BLaER1 (cell line): ENCODE data around the gene FES.

Experiments
- H3K27ac ChIP-seq: shearing (Covaris generic); formaldehyde crosslinking; 2 replicates; pipeline ENCODE4 v1.8.1; 2022
- H3K27me3 ChIP-seq: shearing (Covaris generic); formaldehyde crosslinking; 2 replicates; pipeline ENCODE4 v1.8.1; 2022
- H3K36me3 ChIP-seq: shearing (Covaris generic); formaldehyde crosslinking; 2 replicates; pipeline ENCODE4 v1.8.1; 2022
- H3K4me1 ChIP-seq: shearing (Covaris generic); formaldehyde crosslinking; 2 replicates; pipeline ENCODE4 v1.8.1; 2022
- H3K4me2 ChIP-seq: shearing (Covaris generic); formaldehyde crosslinking; 2 replicates; pipeline ENCODE4 v1.8.1; 2022
- H3K4me3 ChIP-seq: shearing (Covaris generic); formaldehyde crosslinking; 2 replicates; pipeline ENCODE4 v1.8.1; 2022
- H3K9ac ChIP-seq: shearing (Covaris generic); formaldehyde crosslinking; 2 replicates; pipeline ENCODE4 v1.8.1; 2022
- H3K9me3 ChIP-seq: shearing (Covaris generic); formaldehyde crosslinking; 2 replicates; pipeline ENCODE4 v1.8.1; 2022
- H4K20me1 ChIP-seq: shearing (Covaris generic); formaldehyde crosslinking; 2 replicates; pipeline ENCODE4 v1.8.1; 2022
- Cebpa-rat ChIP-seq: shearing (Covaris generic); IDR thresholded peaks from 2 replicates; pipeline ENCODE4 v1.8.1; 2022

Gene FES

DNA sequence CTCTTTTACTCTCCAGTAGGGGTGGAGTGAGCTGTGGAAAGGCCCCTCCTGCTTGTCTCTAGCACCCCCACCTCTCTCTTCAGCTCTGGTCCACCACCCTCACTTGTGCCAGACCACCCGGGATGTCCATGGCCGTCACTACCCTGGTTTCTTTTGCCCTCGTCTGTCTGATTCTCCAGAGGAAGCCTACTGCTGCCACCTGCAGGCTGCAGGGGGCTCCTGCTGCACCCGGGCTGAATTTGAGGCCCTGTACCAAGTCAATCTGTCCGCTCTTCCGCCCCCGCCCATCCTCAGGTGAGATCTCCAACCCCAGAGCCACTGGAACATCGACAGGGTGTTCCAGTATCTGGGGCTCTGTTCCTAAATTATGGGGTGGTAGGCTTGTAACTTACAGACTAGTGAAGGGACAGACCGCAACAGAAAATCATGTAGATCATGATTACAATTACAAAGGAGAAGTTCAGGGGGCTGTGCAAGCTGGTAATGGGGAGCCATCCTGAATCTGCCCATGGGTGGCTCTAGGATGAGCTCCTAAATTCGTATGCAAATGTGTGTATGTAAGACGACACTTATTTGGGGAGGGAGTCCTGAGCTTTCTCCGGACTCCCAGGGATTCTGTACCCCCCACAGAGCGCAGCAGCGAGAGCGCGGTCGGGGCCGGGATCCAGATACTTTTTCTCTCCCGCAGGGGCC, 50.1 kb downstream of the FES start:
- peak overlapping the region; percentile 82 for H3K4me3 ChIP-seq
- peak overlapping the region; percentile 53; the same call in 1 of the 2 replicates for H3K27ac ChIP-seq
- peaks cover 21% of the 10 kb centered on the region for H4K20me1 ChIP-seq
- H3K4me1 ChIP-seq = peaks cover 68% of the 10 kb centered on the region
- no peak for TF ChIP-seq Cebpa-rat
- H3K27me3 ChIP-seq = no peaks in the 10 kb centered on the region
- H3K36me3 ChIP-seq = peaks cover 33% of the 10 kb centered on the region
- H3K9ac ChIP-seq = peak overlapping the region; percentile 90; the same call in 1 of the 2 replicates
- peak overlapping the region; percentile 100 for H3K4me2 ChIP-seq
- no peaks in the 10 kb centered on the region for H3K9me3 ChIP-seq

GRCh38 chr15:90934949-90935751, 50.8 kb downstream of the FES start, which contains the start of gene UNC45A:
Gene UNC45A (plus strand): TSS chr15:90935285. CDS start chr15:90935325, 40 bp downstream.
- Histone ChIP-seq H3K4me3 (peak within 1 kb of the TSS; percentile 82), H3K27me3 (no peaks in the 10 kb centered on the region), H3K36me3 (peaks cover 40% of the 10 kb centered on the region), H3K4me2 (peak within 1 kb of the TSS; percentile 100), H4K20me1 (peaks cover 21% of the 10 kb centered on the region), H3K9ac (peak within 1 kb of the TSS; percentile 90), H3K4me1 (peaks cover 74% of the 10 kb centered on the region), H3K9me3 (no peaks in the 10 kb centered on the region), H3K27ac (peak within 1 kb of the TSS; percentile 73)
- TF ChIP-seq Cebpa-rat = no peak

DNA sequence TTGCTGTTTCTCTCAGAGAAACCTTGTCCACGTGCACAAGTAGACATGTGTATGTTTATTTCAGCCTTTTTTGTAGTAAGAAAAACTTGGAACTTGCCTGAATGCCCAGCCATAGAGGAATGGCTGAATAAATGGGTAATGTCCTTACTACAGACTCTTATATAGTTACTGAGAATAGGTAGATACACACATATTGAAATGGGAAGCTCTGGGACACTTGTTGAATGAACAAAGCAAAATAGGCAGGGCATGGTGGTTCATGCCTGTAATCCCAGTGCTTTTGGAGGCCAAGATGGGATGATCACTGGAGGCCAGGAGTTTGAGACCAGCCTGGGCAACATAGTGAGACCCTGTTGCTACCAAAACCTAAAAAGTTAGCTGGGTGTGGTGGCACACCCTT, 52.5 kb downstream of the FES start:
- Histone ChIP-seq H3K4me3 (no peak overlapping the region), H3K9ac (peak overlapping the region; percentile 90), H3K9me3 (no peaks in the 10 kb centered on the region), H3K36me3 (peaks cover 57% of the 10 kb centered on the region), H4K20me1 (peaks cover 21% of the 10 kb centered on the region), H3K4me2 (peak overlapping the region; percentile 100), H3K4me1 (peaks cover 59% of the 10 kb centered on the region), H3K27me3 (no peaks in the 10 kb centered on the region), H3K27ac (no peak overlapping the region)
- TF ChIP-seq Cebpa-rat = no peak

DNA sequence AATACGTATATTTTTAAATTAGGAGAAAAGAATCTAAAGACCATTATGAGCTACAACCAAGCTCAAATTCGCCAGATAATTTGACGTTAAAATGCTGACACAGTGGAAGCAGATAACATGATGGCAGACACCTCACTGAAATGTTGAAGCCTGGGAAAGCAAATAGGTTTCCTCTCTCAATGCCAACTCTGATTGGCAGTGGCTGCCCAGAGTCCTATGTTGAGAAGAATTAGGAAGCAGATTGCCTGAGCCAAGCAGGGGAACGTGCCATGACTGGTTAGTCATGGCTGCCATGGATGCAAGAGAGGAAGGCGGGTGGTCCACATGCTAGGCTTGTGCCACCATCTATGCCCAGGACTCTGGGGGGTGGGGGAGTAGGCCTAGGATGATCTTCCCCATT, 54.0 kb downstream of the FES start:
- no peak for TF ChIP-seq Cebpa-rat
- Histone ChIP-seq H3K36me3 (peaks cover 71% of the 10 kb centered on the region), H3K27me3 (no peaks in the 10 kb centered on the region), H4K20me1 (peaks cover 21% of the 10 kb centered on the region), H3K27ac (no peak overlapping the region), H3K9me3 (no peaks in the 10 kb centered on the region), H3K4me3 (no peak overlapping the region), H3K4me2 (no peak overlapping the region), H3K4me1 (peaks cover 49% of the 10 kb centered on the region), H3K9ac (no peak overlapping the region)

GRCh38 chr15:90939756-90940155, 55.5 kb downstream of the FES start:
- H3K9ac ChIP-seq = no peak overlapping the region
- no peak overlapping the region for H3K4me2 ChIP-seq
- peaks cover 21% of the 10 kb centered on the region for H4K20me1 ChIP-seq
- H3K27ac ChIP-seq = no peak overlapping the region
- TF ChIP-seq Cebpa-rat = no peak
- no peaks in the 10 kb centered on the region for H3K27me3 ChIP-seq
- no peak overlapping the region for H3K4me3 ChIP-seq
- H3K36me3 ChIP-seq = peaks cover 86% of the 10 kb centered on the region
- H3K9me3 ChIP-seq = no peaks in the 10 kb centered on the region
- H3K4me1 ChIP-seq = peaks cover 36% of the 10 kb centered on the region

DNA sequence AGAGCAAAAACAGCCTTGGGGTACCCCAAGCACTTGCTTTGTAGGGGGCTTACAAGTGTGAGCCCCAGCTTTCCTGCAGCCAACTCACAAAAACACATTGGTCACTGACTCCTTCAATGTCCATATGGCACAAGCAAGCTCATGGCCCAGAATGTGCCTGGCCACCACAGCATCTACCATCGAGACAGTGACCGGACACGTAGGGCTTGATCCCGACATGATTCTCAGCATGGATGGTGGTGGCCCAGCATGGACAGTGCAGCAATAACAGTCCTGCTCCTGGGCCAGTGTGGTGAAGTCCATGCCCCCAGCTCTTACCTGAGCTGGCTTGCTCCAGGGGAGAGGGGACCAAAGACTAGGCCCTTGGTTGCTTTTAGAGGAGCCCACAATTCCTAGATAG, 56.7 kb downstream of the FES start:
- Histone ChIP-seq H3K27me3 (no peaks in the 10 kb centered on the region), H3K4me3 (no peak overlapping the region), H3K4me2 (no peak overlapping the region), H4K20me1 (peaks cover 14% of the 10 kb centered on the region), H3K9me3 (no peaks in the 10 kb centered on the region), H3K4me1 (peaks cover 30% of the 10 kb centered on the region), H3K27ac (no peak overlapping the region), H3K9ac (0 out of 2 replicates have a peak overlapping the region, but pooled peaks have one; percentile 12), H3K36me3 (peaks cover 99% of the 10 kb centered on the region)
- TF ChIP-seq Cebpa-rat = no peak

GRCh38 chr15:90942354-90943120, 58.2 kb downstream of the FES start:
- Histone ChIP-seq H3K27me3 (no peaks in the 10 kb centered on the region), H3K4me3 (no peak overlapping the region), H3K27ac (no peak overlapping the region), H3K4me2 (no peak overlapping the region), H3K36me3 (peaks cover 100% of the 10 kb centered on the region), H3K9me3 (no peaks in the 10 kb centered on the region), H3K4me1 (peaks cover 15% of the 10 kb centered on the region), H3K9ac (no peak overlapping the region), H4K20me1 (peaks cover 6% of the 10 kb centered on the region)
- TF ChIP-seq Cebpa-rat = no peak

DNA sequence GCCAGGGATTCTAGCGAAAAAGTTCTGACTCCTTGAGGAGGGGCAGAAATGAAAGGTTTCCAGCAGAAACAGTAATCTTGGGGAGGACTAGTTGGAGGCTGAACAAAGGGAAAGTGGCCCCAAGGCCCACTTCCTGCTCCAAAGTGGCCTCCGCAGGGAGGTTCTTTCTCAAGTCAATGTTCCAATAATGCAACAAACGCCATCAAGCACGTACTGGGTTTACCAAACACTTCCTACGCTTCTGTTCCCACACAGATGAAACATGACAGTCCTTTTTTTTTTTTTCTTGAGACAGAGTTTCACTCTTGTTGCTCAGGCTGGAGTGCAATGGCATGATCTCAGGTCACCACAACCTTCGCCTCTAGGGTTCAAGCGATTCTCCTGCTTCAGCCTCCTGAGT, 60.8 kb downstream of the FES start:
- Histone ChIP-seq H3K9ac (no peak overlapping the region), H3K4me1 (peaks cover 3% of the 10 kb centered on the region; the same call in 1 of the 2 replicates), H4K20me1 (peaks cover 25% of the 10 kb centered on the region), H3K4me3 (no peak overlapping the region), H3K27ac (no peak overlapping the region), H3K36me3 (peaks cover 100% of the 10 kb centered on the region), H3K27me3 (no peaks in the 10 kb centered on the region), H3K9me3 (no peaks in the 10 kb centered on the region), H3K4me2 (no peak overlapping the region)
- TF ChIP-seq Cebpa-rat = no peak
